GM18868 (cell line): ENCODE data around the gene GOLGA6L1.
"Not testable (repeated sequence)": the region's sequence is repeated elsewhere in the genome, so short reads cannot be mapped to it uniquely, and the experiment has no call there.

Source experiments
- ATAC-seq: cut with Tn5 transposase; IDR thresholded peaks from one replicate; pipeline ENCODE4 v1.9.1; 2021; ENCODE audit warnings: mild to moderate bottlenecking, moderate library complexity; ENCODE audit not compliant: unreplicated experiment

The GOLGA6L1 gene, protein sequence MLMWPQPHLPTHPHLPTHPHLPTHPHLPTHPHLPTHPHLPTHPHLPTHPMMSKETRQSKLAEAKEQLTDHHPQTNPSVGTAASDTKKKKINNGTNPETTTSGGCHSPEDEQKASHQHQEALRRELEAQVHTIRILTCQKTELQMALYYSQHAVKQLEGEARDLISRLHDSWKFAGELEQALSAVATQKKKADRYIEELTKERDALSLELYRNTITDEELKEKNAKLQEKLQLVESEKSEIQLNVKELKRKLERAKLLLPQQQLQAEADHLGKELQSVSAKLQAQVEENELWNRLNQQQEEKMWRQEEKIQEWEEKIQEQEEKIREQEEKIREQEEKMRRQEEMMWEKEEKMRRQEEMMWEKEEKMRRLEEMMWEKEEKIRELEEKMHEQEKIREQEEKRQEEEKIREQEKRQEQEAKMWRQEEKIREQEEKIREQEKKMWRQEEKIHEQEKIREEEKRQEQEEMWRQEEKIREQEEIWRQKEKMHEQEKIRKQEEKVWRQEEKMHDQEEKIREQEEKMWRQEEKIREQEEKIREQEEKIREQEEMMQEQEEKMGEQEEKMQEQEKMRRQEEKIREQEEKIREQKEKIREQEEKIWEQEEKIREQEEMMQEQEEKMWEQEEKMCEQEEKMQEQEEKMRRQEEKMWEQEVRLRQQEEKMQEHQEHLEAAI

DNA sequence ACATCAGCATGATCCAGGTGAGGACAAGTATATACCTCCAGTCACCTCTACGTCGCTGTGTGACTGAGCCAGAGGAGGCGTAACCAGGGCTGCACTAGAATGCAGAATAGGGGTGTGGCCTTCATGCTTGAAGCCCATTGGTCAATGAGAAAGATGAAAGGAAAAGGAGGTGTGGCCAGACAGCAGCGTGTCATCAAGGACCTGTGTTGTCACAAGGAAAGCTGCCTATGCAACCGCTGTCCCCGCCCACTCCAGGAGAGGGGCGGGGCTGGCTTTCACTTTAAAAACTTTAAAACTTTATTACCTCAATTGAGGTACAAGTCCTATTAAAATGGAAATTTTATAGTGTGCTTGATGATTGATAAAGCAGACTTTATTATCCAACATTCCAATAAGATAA is at the start of gene GOLGA6L1:
TSS of gene GOLGA6L1 (minus strand) at position 101 of the 400 bp plus-strand sequence. CDS start at position 10, 91 bp downstream.
- ATAC-seq: not testable (repeated sequence)

DNA sequence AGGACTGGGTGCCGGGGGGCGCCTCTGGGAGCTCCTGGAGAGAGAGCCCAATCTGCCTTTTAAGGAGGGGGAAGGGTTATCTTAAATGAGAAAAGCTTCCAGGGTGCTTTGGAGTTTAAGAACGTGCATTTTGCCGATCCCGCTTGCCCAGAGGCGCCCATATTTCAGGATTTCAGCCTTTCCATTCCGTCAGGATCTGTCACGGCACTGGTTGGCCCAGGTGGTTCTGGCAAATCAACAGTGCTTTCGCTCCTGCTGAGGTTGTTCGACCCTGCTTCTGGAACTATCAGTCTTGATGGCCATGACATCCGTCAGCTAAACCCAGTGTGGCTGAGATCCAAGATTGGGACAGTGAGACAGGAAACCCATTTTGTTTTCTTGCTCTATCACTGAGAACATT is 44.6 kb upstream of the GOLGA6L1 start:
- not testable (repeated sequence) for ATAC-seq

DNA sequence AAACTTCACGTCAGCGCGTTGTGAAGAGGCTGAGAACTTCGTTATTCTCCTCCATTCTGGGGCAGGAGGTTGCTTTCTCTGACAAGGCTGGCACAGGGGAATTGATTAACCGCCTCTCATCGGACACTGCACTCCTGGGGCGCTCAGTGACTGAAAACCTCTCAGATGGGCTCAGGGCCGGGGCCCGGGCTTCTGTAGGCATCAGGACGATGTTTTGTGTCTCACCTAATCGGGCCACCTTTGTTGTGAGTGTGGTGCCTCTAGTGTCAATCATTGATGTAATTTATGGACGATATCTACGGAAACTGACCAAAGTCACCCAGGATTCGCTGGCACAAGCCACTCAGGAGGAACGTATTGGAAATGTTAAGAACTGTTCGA is 43.9 kb upstream of the GOLGA6L1 start:
- ATAC-seq: not testable (repeated sequence)

DNA sequence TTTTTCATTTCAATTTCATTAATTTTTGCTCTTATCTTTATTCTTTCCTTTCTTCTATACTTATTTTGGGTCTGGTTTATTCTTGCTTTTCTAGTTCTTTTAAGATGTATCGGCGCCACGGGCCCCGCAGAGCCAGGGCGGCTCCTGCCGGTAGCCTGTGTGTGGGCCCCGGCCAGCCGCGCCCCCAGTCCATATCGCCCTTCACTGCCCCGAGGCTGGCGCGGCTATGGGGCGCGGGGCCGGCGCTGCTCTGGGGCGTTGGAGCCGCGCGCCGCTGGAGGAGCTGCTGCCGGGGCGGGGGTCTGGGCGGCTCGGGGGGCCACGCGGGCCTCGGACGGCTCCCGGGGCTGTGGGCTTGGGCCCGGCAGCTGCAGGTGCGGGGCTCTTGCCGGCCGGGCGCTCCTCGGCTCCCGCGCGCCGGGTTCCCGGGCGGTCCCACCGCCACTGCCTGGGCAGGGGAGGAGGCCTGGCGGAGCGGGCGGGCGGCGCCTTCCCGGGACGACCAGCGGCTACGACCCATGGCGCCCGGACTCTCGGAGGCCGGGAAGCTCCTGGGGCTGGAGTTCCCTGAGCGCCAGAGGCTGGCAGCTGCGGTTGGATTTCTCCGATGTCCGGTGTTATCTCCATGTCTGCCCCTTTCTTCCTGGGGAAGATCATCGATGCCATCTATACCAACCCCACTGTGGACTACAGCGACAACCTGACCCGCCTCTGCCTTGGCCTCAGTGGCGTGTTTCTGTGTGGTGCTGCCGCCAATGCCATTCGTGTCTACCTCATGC is 43.3 kb upstream of the GOLGA6L1 start:
- not testable (repeated sequence) for ATAC-seq

DNA sequence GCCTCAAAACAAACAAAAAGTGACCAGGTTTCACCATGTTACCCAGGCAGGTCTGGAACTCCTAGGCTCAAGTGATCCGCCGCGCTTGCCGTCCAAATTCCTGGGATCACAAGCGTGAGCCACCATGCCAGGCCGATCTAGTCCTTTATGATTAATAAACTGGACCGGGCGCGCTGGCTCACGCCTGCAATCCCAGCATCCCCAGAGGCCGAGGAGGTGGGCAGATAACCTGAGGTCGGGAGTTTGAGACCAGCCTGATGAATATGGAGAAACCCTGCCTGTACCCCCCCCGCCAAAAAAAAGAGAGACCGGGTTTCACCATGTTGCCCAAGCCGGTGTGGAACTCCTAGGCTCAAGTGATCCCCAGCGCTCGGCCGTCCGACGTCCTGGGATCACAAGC is 40.1 kb upstream of the GOLGA6L1 start:
- not testable (repeated sequence) for ATAC-seq

DNA sequence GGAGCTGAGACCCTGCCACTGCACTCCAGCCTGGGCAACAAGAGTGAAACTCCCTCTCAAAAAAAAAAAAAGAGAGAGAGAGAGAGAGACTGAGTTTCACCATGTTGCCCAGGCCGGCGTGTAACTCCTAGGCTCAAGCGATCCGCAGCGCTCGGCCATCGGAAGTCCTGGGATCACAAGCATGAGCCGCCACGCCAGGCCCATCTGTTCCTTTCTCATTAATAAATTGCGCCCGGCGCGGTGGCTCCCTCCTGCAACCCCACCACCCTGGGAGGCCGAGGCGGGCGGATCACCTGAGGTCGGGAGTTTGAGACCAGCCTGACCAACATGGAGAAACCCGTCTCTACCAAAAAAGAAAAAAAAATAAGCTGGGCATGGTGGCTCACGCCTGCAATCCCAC is 39.0 kb upstream of the GOLGA6L1 start:
- ATAC-seq: not testable (repeated sequence)

DNA sequence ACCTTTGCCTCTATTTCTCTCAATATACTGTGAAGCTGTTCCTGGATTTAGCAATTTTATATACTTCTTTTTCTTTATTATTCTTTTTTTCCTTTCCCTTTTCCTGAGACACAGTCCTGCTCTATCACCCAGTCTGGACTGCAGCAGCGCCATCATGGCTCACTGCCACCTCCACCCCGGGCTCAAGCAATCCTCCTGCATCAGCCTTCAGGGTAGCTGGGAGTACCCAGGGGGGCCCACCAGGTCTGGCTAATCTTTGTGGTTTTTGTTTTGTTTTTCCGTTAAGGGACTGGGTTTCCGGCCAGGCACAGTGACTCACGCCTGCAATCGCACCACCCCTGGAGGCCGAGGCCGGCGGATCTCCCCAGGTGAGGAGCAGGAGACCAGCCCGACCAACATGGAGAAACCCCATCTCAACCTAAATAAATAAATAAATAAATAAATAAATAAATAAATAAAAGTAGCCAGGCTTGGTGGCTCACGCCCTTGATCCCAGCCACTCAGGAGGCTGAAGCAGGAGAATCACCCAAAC is 38.1 kb upstream of the GOLGA6L1 start:
- not testable (repeated sequence) for ATAC-seq

DNA sequence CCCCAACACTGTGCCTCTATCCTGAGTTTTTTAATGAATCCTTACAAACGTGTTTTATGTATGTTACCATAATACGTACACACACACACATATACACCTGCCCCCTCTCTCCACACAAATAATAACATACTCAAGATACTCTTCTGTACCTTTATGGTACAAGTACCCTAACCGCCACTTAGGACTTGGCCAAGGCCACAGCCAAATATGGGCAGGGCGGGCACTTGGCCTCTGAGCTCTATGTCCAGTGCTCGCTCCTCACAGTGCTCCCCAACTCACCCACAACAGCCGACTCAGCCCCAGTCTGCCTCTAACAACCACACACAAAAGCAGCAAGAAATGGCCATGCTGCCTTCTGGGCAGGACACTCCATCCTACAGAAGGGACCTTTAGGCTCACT is 3.8 kb downstream of the GOLGA6L1 start:
- ATAC-seq: not testable (repeated sequence)

DNA sequence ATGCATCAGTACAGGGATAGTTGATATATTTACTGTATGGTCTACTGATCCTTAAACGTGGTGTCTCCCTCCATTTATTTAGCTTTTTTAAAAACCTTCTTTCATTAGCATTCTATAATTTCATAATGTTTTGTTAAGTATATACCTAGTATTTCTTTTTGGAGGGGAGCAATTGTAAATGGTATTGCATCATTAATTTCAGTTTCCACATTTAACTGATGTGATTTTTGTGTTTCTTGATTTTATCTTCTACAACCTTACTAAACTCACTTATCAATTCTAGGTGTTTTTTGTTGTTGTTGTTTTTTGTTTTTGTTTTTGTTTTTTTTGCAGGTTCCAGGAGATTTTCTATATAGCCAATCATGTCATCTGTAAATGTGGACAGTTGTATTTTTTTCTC is 18.4 kb downstream of the GOLGA6L1 start:
- no peak for ATAC-seq

DNA sequence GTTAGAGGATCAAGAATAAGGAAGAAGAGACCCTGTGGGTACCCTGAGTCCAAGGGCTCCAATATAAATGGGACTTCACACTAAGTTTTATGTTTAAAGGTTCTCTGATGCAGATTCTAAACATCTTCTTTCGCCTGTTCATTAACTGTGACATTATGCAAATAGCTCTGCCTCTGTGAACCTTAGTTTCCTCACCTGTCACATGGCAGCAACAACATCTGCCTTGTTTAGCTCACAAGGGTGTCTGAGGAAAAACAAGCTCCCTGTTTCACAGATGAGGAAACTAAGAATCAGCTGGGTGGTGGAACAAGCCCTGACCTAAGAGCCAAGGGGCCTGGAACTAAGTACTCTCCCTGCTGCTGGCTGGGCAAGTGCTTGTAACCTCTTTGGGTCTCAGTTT is 40.8 kb downstream of the GOLGA6L1 start:
- ATAC-seq: no peak

DNA sequence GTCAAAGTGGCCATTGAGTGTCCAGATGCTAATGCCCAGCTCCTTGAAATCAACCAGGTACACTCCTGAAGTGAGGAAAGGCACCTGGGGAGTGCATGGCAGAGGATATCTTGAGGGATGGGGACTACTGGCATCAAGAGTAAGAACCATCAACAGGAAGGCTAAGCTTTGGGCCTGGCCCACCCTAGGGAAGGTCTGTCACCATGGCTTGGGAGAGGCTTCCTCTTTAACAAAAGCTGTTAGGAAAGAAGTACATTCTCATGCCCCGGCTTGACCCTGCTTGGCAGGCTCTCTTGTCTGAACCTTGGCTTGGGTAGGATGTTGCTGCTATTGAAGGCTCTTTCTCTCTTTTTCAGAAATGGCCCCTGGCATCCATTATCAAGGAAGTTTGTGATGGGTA is 53.5 kb downstream of the GOLGA6L1 start:
- ATAC-seq: no peak

DNA sequence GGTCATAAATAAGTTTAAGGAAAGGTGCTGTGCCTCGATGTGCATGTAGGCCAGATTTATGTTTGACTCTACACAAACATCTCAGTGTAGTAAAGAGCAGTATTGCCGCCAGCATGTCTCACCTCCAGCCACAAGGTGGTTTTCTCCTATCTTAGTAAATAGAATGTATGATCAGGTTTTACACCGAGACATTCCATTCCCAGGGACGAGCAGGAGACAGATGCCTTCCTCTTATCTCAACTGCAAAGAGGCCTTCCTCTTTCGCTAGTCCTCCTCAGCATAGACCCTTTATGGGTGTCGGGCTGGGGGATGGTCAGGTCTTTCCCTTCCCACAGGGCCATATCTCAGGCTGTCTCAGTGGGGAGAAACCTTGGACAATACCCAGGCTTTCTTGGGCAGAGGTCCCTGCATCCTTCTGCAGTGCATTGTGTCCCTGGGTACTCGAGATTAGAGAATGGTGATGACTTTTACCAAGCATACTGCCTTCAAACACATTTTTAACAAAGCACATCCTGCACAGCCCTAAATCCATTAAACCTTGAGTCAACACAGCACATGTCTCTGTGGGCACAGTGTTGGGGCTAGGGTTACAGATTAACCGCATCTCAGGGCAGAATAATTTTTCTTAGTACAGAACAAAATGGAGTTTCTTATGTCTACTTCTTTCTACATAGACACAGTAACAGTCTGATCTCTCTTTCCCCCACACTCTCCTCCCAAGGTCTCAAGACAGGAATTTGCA is 54.5 kb downstream of the GOLGA6L1 start:
- ATAC-seq: not testable (repeated sequence)

DNA sequence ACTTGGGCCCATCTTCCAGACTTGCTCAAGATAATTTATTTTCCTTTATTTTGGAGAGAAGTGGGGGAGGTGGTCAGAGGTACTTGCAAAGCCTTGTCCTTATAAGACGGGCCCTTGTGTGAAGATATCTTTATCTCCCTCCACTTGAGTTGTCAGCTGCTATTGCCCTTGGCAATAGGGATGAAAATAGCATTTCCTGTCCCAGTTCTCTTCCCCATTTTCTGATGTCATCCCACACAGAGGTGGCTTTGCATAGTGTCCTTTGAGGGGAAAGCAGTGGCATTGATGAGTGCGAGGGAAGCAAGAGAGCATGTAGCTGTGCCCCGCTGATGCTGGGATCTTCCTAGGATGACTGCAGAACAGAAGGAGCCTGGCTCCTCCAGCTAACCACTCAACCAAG is 55.4 kb downstream of the GOLGA6L1 start:
- no peak for ATAC-seq

DNA sequence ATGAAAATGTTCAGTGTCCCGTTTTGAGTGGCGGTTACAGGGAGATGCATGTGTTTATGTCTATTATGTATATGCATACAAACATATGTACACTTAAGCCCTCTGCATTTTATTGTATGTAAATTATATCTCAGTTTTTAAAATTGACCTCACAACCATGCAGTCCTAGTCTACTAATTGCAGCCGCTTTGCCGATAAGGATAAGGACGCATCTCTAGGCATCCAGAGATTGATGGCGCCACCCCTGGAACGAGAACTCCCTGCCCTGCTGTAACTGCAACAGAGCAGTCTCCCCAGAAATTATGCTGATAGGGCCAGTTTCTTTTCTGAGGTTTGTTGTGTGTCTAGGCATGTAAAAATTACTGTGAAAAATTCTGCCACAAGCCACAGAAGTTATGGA is 56.9 kb downstream of the GOLGA6L1 start:
- ATAC-seq: no peak
